ENCODE measurements around the gene SMIM45.

DNA sequence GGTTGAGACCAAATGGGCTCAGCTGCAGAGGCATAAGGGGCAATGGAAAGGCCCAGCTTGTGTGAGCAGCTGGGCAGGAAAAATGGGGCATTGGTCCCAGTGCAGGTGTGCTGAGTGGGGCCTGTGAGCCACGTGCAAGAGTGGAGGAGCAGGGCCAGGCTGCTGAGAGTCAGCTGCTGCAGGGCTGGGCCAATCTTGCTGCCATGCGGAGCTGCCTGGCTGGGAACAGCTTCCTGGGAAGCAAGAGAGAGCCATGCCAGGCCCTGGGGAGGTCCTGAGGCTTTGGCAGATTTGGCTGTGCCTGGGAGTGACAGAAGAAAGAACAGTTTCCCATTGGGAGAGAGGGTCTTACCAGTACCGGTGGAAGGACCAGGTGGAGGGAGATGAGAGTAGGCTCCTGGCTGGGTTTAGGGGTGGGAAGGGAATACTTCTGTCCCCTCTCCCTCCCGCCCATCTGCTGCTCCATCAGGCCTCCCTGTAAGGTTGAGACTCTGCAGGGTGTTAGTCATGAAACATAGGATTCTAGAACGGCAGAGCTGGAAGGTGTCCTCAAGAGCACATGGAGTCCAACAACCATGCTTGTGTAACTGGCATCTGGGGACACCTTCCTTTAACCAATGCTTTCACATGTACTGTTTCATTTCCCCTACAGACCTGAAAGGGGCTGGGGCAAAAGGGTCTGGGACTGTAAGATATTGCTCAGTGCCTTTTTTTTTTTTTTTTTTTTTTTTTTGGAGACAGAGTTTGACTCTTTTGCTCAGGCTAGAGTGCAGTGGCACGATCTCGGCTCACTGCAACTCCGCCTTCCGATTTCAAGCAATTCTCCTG is 27.7 kb downstream of the SMIM45 start:
- TF ChIP-seq, protein P1, sequence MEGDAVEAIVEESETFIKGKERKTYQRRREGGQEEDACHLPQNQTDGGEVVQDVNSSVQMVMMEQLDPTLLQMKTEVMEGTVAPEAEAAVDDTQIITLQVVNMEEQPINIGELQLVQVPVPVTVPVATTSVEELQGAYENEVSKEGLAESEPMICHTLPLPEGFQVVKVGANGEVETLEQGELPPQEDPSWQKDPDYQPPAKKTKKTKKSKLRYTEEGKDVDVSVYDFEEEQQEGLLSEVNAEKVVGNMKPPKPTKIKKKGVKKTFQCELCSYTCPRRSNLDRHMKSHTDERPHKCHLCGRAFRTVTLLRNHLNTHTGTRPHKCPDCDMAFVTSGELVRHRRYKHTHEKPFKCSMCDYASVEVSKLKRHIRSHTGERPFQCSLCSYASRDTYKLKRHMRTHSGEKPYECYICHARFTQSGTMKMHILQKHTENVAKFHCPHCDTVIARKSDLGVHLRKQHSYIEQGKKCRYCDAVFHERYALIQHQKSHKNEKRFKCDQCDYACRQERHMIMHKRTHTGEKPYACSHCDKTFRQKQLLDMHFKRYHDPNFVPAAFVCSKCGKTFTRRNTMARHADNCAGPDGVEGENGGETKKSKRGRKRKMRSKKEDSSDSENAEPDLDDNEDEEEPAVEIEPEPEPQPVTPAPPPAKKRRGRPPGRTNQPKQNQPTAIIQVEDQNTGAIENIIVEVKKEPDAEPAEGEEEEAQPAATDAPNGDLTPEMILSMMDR (IDR thresholded peaks at IDR 0.05; ENCODE audit: low read length): no peak
- TF ChIP-seq EZH2 (optimal IDR thresholded peaks at IDR 0.05; ENCODE audit: low read depth, low read length): no peak
